HCT116 (cell line): ENCODE data around the gene EPHA1. TPM values are rescaled to one million over a fixed set of nuclear protein-coding genes. Genes with fewer than 3 reads are reported as not detected.

Experiments
- ATAC-seq: fragments of 200-7000 bp; cut with Tn5 transposase; 2 replicates; pipeline ENCODE4 v1.9.1; 2020; ENCODE audit warnings: mild to moderate bottlenecking, moderate library complexity
- BruUV-seq: library from RNA; stranded (reverse); fragments of 400-500 nt; replicated peaks from 2 replicates; lab custom pipeline; 2021; lab: Mats Ljungman, UMichigan
- CTCF ChIA-PET: fragments of 300-600 bp; sonication (Branson Sonifier 250); formaldehyde crosslinking; loops from one replicate; lab custom pipeline; 2021; ENCODE audit warnings: antibody characterized with exemption; lab: Charles Lee
- POLR2A ChIA-PET: fragments of 300-600, 350-600 bp; sonication (Branson Sonifier 250); formaldehyde crosslinking; loops from one replicate; lab custom pipeline; 2021; ENCODE audit warnings: antibody characterized with exemption; lab: Charles Lee
- RAD21 ChIA-PET, 2 experiments: fragments of 300-600 bp; sonication (Branson Sonifier 250); formaldehyde crosslinking; loops; one replicate each; lab custom pipeline; 2023; ENCODE audit warnings: low total read pairs in 2 of 2; ENCODE audit not compliant: uncharacterized antibody in 2 of 2, unreplicated experiment in 2 of 2, low non-redundant PET in 1 of 2; lab: Charles Lee
- DNase-seq: peaks from one replicate; pipeline ENCODE4 v3.0.0-alpha.2; 2010; ENCODE audit warnings: low read depth, low spot score
- H2AFZ ChIP-seq: fragments of 200-600 bp; shearing (Covaris generic), sonication (generic); 2 replicates; pipeline ENCODE4 v1.6.1; 2017; ENCODE audit warnings: low read depth, mixed run types, mixed read lengths, antibody characterized with exemption, low read length; ENCODE audit not compliant: poor library complexity, severe bottlenecking
- H3K27ac ChIP-seq: 2 replicates; pipeline ENCODE4 v1.5.1; 2012; ENCODE audit warnings: low read depth, low read length
- H3K27me3 ChIP-seq: fragments of 200-600 bp; sonication (generic); 2 replicates; pipeline ENCODE4 v1.6.1; 2016; ENCODE audit warnings: mixed run types, low read length, mixed read lengths; ENCODE audit not compliant: insufficient read depth
- H3K36me3 ChIP-seq, 2 experiments: fragments of 200-500 bp in 1 of 2; fragments of 200-600 bp in 1 of 2; sonication (Bioruptor generic) in 1 of 2; sonication (generic) in 1 of 2; 2 replicates each; pipeline versions ENCODE4 v1.5.1 to v1.6.1; 2014 to 2016; ENCODE audit warnings: low read length in 2 of 2, inconsistent platforms in 1 of 2, mixed read lengths in 1 of 2, mixed run types in 1 of 2; ENCODE audit not compliant: insufficient read depth in 2 of 2, control insufficient read depth in 1 of 2
- H3K4me1 ChIP-seq, 2 experiments: fragments of 200-600 bp in 1 of 2; sonication (generic) in 1 of 2; 2 replicates each; pipeline versions ENCODE4 v1.5.1 to v1.6.1; 2012 to 2017; ENCODE audit warnings: low read length in 2 of 2, inconsistent platforms in 1 of 2, mild to moderate bottlenecking in 1 of 2, mixed read lengths in 1 of 2, mixed run types in 1 of 2, moderate library complexity in 1 of 2; ENCODE audit not compliant: insufficient read depth in 2 of 2, control insufficient read depth in 1 of 2
- H3K4me2 ChIP-seq: fragments of 200-600 bp; sonication (generic); 2 replicates; pipeline ENCODE4 v1.6.1; 2017; ENCODE audit warnings: mixed run types, low read length, mixed read lengths
- H3K4me3 ChIP-seq, 2 experiments: fragments of 200-600 bp in 1 of 2; sonication (generic) in 1 of 2; replicated peaks in 1 of 2; 2 replicates each; pipeline ENCODE4 v1.5.1; 2011 to 2016; ENCODE audit warnings: low read length in 2 of 2, control low read depth in 1 of 2, low read depth in 1 of 2, mild to moderate bottlenecking in 1 of 2, mixed read lengths in 1 of 2, mixed run types in 1 of 2
- H3K79me2 ChIP-seq: fragments of 200-600 bp; sonication (generic); 2 replicates; pipeline ENCODE4 v1.6.1; 2017; ENCODE audit warnings: mild to moderate bottlenecking, mixed run types, low read length, moderate library complexity, mixed read lengths; ENCODE audit not compliant: insufficient read depth
- H3K9ac ChIP-seq: fragments of 200-600 bp; sonication (generic); 2 replicates; pipeline ENCODE4 v1.6.1; 2016; ENCODE audit warnings: low read length, mixed read lengths
- H3K9me2 ChIP-seq: fragments of 200-600 bp; sonication (generic), shearing (Covaris generic); 2 replicates; pipeline ENCODE4 v1.6.1; 2017; ENCODE audit warnings: mixed run types, mild to moderate bottlenecking, moderate library complexity; ENCODE audit not compliant: insufficient read depth
- H3K9me3 ChIP-seq, 2 experiments: fragments of 200-500 bp in 1 of 2; fragments of 200-600 bp in 1 of 2; sonication (Bioruptor generic) in 1 of 2; sonication (generic) in 1 of 2; 2 replicates each; pipeline ENCODE4 v1.6.1; 2014 to 2017; ENCODE audit warnings: low read length in 2 of 2, mixed read lengths in 2 of 2, inconsistent platforms in 1 of 2, low read depth in 1 of 2, mild to moderate bottlenecking in 1 of 2, mixed run types in 1 of 2, moderate library complexity in 1 of 2; ENCODE audit not compliant: control insufficient read depth in 1 of 2, insufficient read depth in 1 of 2
- H4K20me1 ChIP-seq: fragments of 200-600 bp; sonication (generic), shearing (Covaris generic); 2 replicates; pipeline ENCODE4 v1.6.1; 2017; ENCODE audit warnings: mixed run types, mild to moderate bottlenecking, moderate library complexity; ENCODE audit not compliant: insufficient read depth
- CBX3 ChIP-seq: IDR thresholded peaks from 2 replicates; pipeline ENCODE4 v1.6.1; 2012; ENCODE audit warnings: low read depth
- CEBPB ChIP-seq: IDR thresholded peaks from 2 replicates; pipeline ENCODE4 v1.6.1; 2012; ENCODE audit warnings: low read depth
- EZH2 ChIP-seq: fragments of 200-600 bp; sonication (generic); IDR thresholded peaks from 2 replicates; pipeline ENCODE4 v1.6.1; 2017; ENCODE audit warnings: antibody characterized with exemption, mixed run types
- POLR2AphosphoS5 ChIP-seq: IDR thresholded peaks from 2 replicates; pipeline ENCODE4 v1.6.1; 2011; ENCODE audit warnings: mild to moderate bottlenecking, low read depth, low read length, moderate library complexity
- ZNF274 ChIP-seq: fragments of 200-500 bp; sonication (Bioruptor generic); IDR thresholded peaks from 2 replicates; pipeline ENCODE4 v1.6.1; 2014; ENCODE audit warnings: mild to moderate bottlenecking, low read depth, low read length, inconsistent platforms
- intact Hi-C: fragments of 100-400 bp; cut with micrococcal nuclease; formaldehyde crosslinking; loops from 2 replicates; pipeline ENCODE4 v1.10.0; 2022
- total RNA-seq: library from RNA; stranded (reverse); gene quantifications from one replicate; pipeline ENCODE4 v1.2.1, GENCODE V29; 2021; ENCODE audit not compliant: unreplicated experiment
- TF ChIP-seq, protein P1 (sequence below): IDR thresholded peaks from 2 replicates; pipeline ENCODE4 v1.6.1; 2011; ENCODE audit warnings: mild to moderate bottlenecking, low read length, moderate library complexity; ENCODE audit not compliant: insufficient replicate concordance; ENCODE audit errors: extremely low read depth

EPHA1 gene
- total RNA-seq, 1 experiment from 2014 or later = 29.9 TPM

- intact Hi-C loops = no loop called here
- Histone ChIP-seq H3K4me3 (no peak overlapping the region), H3K36me3 (peaks cover 5 to 27% of the 10 kb centered on the region in 2 experiments; a peak in 3 of 4 replicates), H2AFZ (no peak overlapping the region), H3K9me2 (no peaks in the 10 kb centered on the region), H3K9me3 (no peaks in the 10 kb centered on the region), H4K20me1 (no peaks in the 10 kb centered on the region), H3K9ac (no peak overlapping the region), H3K79me2 (peaks cover 77% of the 10 kb centered on the region), H3K27me3 (no peaks in the 10 kb centered on the region), H3K27ac (no peak overlapping the region), H3K4me2 (no peak overlapping the region), H3K4me1 (peaks cover 10 to 21% of the 10 kb centered on the region in 2 experiments)
- ChIA-PET POLR2A (no interaction called here), RAD21 (no interaction called here), CTCF (no interaction called here)
- DNase-seq (no peak), ATAC-seq (no peak)
- BruUV-seq = no TSS peak
- TF ChIP-seq, protein P1, sequence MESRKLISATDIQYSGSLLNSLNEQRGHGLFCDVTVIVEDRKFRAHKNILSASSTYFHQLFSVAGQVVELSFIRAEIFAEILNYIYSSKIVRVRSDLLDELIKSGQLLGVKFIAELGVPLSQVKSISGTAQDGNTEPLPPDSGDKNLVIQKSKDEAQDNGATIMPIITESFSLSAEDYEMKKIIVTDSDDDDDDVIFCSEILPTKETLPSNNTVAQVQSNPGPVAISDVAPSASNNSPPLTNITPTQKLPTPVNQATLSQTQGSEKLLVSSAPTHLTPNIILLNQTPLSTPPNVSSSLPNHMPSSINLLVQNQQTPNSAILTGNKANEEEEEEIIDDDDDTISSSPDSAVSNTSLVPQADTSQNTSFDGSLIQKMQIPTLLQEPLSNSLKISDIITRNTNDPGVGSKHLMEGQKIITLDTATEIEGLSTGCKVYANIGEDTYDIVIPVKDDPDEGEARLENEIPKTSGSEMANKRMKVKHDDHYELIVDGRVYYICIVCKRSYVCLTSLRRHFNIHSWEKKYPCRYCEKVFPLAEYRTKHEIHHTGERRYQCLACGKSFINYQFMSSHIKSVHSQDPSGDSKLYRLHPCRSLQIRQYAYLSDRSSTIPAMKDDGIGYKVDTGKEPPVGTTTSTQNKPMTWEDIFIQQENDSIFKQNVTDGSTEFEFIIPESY = no peak
These were observed 24.5 kb downstream of the EPHA1 start for GRCh38 chr7:143384148-143384547.

- DNase-seq (no peak), ATAC-seq (no peak)
- H3K4me3 ChIP-seq = no peak overlapping the region
- peaks cover 75% of the 10 kb centered on the region for H3K79me2 ChIP-seq
- no peaks in the 10 kb centered on the region for H3K27me3 ChIP-seq
- no peaks in the 10 kb centered on the region for H4K20me1 ChIP-seq
- BruUV-seq = no TSS peak
- CTCF ChIA-PET = no interaction called here
- no peak overlapping the region for H3K27ac ChIP-seq
- H3K9ac ChIP-seq = no peak overlapping the region
- H3K9me2 ChIP-seq = no peaks in the 10 kb centered on the region
- TF ChIP-seq CBX3 = no peak
- TF ChIP-seq ZNF274 = no peak
- no peak for TF ChIP-seq CEBPB
- TF ChIP-seq EZH2 = no peak
- no peak for TF ChIP-seq POLR2AphosphoS5
- no peaks in the 10 kb centered on the region for H3K9me3 ChIP-seq
- no peak overlapping the region for H2AFZ ChIP-seq
- intact Hi-C loops = no loop called here
- POLR2A ChIA-PET = no interaction called here
- no peak overlapping the region for H3K4me2 ChIP-seq
- RAD21 ChIA-PET = no interaction called here
- H3K36me3 ChIP-seq = peaks cover 5 to 22% of the 10 kb centered on the region in 2 experiments; a peak in 2 of 4 replicates
- H3K4me1 ChIP-seq = peaks cover 13 to 26% of the 10 kb centered on the region in 2 experiments
These were observed 25.1 kb downstream of the EPHA1 start for GRCh38 chr7:143383642-143383957.
